Activated T-cell treated with anti-CD3 and anti-CD28 coated beads for 48 hours (primary cell): ENCODE data around the gene ZFTA.
A peak's percentile ranks its signal among the peaks of the same experiment; 100 is the strongest.

Experiments
- DNase-seq: peaks from one replicate; pipeline ENCODE4 v3.0.0-alpha.2; 2020; ENCODE audit warnings: low read depth

The ZFTA gene

DNA sequence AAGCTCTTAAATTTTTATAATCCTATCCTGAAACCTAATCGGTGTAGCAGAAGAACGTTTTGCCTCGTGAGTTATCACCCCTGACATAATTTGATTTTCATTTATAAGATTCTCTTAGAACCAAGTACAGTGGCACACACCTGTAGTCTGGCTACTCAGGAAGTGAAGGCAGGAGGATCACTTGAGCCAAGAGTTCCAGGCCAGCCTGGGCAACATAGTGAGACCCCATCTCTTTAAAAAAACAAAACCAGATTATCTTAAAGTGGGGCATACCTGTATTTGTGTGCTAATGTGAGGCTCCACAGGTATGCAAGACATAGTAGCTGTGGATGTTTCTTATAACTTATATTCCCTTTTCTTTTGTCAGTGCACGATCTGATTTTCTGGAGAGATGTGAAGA is 19.0 kb downstream of the ZFTA start:
- no peak for DNase-seq

- no peak for DNase-seq
Observed at GRCh38 chr11:63747011-63747410, 21.6 kb downstream of the ZFTA start.

GRCh38 chr11:63745304-63746170 is 23.0 kb downstream of the ZFTA start:
- no peak for DNase-seq

GRCh38 chr11:63738720-63739360 is 29.7 kb downstream of the ZFTA start:
- peak; percentile 36 for DNase-seq

- no peak for DNase-seq
Observed at GRCh38 chr11:63737718-63738117, 30.9 kb downstream of the ZFTA start.

GRCh38 chr11:63736864-63737263 is 31.7 kb downstream of the ZFTA start:
- no peak for DNase-seq

GRCh38 chr11:63729326-63729725 is 39.2 kb downstream of the ZFTA start:
- DNase-seq: no peak

DNA sequence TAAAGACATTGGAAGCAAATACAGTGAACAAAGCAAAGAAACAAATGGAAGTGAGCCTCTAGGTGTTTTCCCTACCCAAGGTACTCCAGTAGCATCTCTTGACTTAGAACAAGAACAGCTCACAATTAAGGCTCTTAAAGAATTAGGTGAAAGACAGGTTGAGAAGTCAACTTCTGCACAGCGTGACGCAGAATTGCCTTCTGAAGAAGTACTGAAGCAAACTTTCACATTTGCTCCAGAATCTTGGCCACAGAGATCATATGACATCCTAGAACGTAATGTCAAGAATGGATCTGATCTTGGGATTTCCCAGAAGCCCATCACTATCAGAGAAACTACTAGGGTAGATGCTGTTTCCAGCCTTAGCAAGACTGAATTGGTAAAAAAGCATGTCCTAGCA is 48.0 kb downstream of the ZFTA start:
- no peak for DNase-seq

DNA sequence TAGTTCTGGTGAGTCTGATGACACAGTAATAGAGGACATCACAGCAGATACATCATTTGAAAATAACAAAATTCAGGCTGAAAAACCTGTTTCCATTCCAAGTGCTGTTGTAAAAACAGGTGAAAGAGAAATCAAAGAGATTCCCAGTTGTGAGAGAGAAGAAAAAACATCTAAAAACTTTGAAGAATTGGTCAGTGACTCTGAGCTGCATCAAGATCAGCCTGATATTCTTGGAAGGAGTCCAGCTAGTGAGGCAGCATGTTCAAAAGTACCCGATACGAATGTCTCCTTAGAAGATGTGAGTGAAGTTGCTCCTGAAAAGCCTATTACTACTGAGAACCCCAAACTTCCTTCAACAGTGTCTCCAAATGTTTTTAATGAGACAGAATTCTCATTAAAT is 48.6 kb downstream of the ZFTA start:
- DNase-seq: no peak

GRCh38 chr11:63719001-63719400 is 49.6 kb downstream of the ZFTA start:
- no peak for DNase-seq
